Stimulated activated CD8-positive, alpha-beta memory T cell treated with anti-CD3 and anti-CD28 coated beads, Interleukin-4, amount 100 ng/mL, for 4 hours (primary cell): ENCODE data around the gene ENKD1.

Experiments
- DNase-seq, 2 donors: peaks; one replicate each; pipeline ENCODE4 v3.0.0-alpha.2; 2020; ENCODE audit warnings: low read depth in 2 of 2, low spot score in 1 of 2

The ENKD1 gene

GRCh38 chr16:67679935-67680897 lies 13.7 kb upstream of the ENKD1 start:
- no peak for DNase-seq

DNA sequence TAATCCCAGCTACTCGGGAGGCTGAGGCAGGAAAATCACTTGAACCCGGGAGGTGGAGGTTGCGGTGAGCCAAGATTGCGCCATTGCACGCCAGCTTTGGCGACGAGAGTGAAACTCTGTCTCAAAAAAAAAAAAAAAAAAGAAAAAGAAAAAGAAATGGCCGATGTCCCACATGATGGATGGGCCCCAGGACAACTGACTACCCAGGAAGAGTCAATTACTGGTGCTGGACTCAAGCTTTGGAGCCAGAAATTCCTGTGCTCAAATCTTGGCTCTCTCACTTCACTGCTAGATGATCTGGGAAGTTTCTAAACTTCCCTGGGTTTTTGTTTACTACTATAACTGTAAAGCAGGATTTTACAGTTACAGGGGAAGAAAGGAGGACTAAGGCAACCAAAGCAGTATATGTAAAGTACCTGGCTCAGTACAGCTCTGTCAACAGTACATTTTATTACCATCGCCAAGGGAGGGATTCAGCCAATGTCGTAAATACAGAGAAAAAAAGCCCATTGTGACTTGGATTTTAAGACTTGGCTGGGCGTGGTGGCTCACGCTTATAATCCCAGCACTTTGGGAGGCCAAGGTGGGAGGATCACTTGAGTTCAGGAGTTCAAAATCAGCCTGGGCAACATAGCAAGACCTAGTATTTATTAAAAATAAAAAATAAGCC lies 11.9 kb upstream of the ENKD1 start:
- no peak for DNase-seq

DNA sequence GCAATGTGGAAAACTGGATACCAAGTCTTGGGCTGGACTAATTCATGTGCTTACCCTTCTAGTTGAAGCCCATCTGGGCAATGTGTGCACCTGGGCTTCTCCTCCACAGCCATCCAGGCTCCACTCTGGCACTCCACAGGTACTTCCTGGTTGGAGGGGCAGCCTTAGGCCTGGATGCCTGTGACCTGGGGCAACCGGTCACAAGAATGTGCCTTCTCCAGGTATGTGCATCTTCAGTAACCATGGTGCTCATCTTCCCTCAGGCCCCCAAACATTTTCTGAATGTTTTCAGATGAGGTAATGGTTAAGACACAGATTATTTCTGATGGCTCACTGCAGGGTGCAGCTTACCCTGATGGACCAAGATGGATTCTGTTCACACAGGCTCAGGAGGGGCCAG lies 11.2 kb upstream of the ENKD1 start:
- DNase-seq = no peak

GRCh38 chr16:67676939-67677338 lies 10.4 kb upstream of the ENKD1 start:
- DNase-seq = no peak

- DNase-seq = no peak
Measured at GRCh38 chr16:67676516-67676915, 10.0 kb upstream of the ENKD1 start.

GRCh38 chr16:67675999-67676398 lies 9.4 kb upstream of the ENKD1 start:
- DNase-seq = no peak

DNA sequence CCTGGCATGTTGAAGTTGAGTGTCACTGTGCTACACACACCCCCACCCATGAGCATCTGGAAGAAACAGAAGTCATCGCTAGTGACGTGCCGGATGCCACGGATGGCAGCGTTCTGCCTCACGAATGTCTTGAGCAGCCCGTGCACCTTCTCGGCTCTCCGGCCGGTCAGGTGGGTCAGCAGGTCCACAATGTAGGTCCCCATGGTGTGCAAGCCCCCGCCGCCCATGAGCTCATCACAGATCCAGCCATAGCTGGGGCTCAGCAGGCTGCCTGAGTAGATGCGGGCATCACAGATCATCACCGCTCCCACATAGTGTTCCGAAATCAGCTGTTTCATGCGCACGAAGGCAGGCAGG lies 9.0 kb upstream of the ENKD1 start:
- DNase-seq = no peak

DNA sequence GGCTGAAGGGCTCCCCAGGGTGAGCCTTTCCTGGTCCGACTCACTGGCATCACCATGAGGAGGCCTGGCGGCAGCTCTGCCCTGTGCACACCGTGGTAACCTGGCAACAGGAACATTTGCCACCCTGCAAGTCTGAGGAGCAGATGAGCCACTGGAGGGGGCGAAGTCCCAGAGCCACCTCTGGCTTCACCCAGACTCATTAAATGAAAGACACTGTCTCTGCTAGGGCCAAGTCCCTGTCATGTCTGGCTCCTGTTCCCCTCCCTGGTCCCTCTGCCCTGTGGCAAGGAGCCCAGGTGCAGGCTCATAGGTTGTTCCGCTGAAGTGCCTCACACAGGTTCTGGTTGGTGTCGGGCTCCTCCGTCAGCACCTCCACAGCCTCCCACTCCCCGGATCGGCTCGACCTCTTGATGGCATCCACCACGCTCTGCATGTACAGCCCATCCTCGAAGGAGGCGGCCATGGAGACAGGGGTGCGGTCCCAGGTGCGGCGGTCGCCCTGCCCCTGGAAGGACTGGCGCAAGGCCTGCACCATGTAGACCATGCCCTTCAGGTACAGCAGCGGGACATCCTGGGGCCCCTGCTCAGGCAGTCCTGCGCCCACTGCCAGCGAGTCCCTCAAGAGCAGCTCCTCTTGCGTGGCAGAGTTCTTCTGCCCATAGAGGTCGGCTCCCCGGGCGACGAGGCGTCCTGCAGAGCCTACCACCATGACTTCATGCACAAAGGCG lies 8.5 kb upstream of the ENKD1 start:
- DNase-seq = no peak

GRCh38 chr16:67673712-67674580 lies 7.4 kb upstream of the ENKD1 start:
- no peak for DNase-seq

DNA sequence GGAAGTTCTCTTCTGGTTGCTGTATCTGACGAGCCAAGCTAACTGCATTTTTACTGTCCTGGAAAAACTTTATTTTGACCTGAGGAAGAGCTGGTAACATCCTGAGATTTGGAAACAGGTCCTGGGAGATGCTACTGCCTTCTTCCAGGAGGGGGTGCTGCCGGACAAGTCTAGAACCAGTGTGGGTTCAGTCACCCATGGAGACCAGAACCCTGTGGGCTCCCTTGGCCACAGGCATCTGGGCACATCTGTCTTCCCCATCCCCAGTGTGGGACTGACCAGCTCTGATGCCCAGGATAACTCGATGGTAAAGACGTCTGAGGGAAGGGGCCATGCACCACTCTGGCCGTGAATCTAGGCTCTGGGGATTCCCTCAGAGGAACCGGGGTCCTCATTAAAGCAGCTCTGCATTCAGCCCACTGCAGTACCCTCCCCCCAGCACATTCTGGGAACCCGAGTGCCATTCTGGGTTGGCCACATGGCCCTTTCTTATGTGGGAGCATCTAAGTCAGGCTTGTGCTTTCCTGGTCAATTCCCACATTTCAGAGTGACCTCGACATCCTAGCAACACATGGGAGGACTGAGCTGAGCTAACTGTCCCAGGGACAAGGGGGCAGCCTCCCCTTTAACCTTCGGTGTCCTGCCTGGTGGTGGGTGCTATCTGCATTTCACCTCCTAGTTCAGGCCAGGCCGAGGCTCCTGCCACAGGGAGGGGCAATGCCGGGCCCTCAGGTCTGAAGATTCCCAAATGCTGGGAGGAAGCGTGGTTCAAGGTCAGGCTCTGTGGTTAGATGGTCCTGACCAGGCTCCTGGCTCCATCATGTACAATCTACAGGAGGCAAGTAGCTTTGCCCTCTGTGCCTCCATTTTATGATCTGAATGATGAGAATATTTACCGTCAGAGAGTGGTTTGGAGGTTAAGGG lies 6.5 kb upstream of the ENKD1 start:
- no peak for DNase-seq

DNA sequence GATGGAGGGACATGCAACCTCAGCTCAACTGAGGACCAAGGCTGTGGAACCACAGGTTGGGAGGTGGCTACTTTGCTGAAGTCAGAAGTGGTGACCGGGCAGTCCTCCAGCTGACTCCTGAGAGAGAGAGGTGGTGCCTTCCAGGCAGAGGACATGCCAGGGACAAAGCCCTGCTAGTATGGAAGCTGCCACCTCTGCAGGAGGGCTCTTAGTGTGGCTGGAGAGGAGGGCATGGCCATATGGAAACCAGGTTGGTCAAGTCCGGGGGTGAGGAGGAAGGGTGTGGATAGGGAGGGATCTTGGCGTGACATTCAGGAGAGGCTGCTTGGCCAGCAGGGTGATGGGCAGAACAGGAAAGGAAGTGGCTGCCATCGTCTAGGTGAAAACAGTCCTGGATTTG lies 5.8 kb upstream of the ENKD1 start:
- DNase-seq = no peak

- no peak for DNase-seq
Measured at GRCh38 chr16:67669499-67670101, 3.0 kb upstream of the ENKD1 start.

DNA sequence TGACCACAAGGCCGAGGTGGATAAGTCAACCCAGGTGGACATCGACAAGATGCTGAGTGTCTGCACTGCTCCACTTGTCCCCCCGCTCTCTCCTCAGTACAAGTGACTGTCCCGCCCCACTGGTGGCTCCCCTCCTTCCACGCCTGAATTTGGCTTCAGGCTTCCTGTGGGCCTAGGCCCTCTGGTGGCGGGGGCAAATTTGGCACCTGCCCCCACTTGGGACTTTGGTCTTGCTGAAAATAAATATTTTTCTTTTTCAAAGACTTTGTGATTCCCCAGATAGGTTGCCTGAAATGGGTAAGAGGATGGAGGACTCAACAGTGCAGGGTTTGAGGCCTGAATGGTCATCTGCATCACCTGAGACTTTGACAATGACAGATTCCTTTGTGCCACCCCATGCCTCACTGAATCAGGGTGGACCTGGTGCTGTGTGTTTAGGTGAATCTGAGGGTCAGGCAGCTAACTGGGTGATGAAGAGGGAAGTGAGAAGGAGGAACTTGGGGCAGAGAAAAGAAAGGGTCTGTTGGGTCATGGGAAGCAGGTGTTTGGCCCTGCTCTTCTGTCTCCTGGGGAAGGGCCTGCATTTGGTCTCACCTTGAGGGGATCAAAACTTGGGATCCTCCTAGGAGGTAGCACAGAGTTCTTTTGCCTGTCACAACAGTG lies 2.1 kb upstream of the ENKD1 start:
- DNase-seq = no peak

DNA sequence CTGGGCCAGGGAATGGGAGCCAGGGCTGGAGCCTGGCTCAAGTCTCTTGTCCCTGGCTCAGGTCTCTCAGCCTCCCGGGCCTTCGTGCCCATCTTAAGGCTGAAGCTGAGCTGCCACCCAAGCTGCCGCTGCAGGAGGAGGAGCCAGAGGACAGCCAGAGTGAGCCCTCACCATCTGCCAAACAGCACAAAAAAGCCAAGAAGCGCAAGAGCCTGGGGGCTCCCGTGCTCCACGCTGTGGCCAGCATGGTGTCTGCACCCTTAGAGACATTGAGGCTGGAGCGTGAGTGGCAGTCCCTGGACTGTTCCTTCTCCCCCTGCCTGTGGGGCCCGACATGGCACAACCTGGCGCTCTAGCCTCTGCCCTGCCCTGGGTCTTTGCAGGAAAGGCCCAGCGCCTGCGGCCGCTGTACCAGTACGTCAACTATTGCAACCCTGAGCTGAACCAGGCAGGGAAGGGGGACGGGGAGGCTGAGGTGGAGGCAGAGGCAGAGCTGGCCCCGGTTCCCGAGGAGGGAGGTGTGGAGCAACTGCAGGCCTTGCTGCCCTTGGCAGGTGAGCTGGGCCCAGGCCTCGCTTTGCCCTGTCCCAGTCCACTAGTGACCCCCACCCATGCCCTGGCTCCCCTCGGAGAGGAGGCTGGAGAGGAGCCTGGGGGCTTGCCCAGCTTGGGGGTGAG lies 1.4 kb upstream of the ENKD1 start:
- peak; percentile 42 to 56 for DNase-seq

GRCh38 chr16:67667453-67667816 lies 885 bp upstream of the ENKD1 start:
- no peak for DNase-seq

GRCh38 chr16:67666032-67666551 lies 458 bp downstream of the ENKD1 start:
- no peak for DNase-seq

DNA sequence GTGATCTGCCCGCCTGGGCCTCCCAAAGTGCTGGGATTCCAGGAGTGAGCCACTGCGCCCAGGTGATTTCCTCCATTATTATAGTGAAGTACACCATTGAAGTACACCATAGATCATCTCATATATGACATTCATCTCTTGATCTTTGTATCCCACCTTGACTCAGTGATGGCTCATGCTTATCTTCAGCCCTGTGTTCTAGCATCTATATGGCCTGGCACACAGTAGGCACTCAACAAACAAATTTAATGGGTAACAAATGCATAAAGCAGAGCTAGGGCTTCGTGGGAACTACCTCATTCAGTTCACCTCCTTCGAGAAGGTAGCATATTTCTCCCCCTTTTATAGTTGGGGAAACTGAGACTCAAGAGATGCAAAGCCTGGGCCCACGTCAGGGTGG lies 952 bp downstream of the ENKD1 start:
- DNase-seq = no peak

DNA sequence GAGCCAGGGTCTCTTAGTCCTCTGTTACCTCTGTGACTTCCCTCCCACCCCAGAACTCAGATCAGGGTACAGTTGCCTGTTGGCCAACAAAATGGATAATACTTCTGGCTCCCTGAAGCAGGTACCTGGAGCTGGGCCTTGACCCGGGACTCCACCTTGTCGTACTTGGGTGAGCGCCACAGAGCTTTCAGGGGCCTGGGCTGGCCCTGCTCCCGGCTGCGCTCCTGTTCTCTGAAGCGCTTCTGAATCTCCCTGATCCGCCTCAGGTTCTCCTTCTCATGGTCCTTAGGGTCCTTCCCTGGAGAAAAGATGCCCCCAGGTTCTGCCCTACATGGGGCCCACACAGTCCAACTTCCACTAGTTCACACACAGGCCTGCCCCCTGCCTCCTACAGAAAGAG lies 1.7 kb downstream of the ENKD1 start:
- no peak for DNase-seq
